GM18505 (cell line): ENCODE results near the gene CCR5AS.
"Not testable (repeated sequence)": the region's sequence is repeated elsewhere in the genome, so short reads cannot be mapped to it uniquely, and the experiment has no call there.

Experiments
- ATAC-seq: cut with Tn5 transposase; IDR thresholded peaks from one replicate; pipeline ENCODE4 v1.9.1; 2021; ENCODE audit not compliant: unreplicated experiment
- POLR2A ChIP-seq: IDR thresholded peaks from 4 replicates; pipeline ENCODE4 v1.6.1; 2011; ENCODE audit warnings: borderline replicate concordance; ENCODE audit not compliant: insufficient read depth, insufficient read length; ENCODE audit errors: extremely low read depth

Gene CCR5AS

DNA sequence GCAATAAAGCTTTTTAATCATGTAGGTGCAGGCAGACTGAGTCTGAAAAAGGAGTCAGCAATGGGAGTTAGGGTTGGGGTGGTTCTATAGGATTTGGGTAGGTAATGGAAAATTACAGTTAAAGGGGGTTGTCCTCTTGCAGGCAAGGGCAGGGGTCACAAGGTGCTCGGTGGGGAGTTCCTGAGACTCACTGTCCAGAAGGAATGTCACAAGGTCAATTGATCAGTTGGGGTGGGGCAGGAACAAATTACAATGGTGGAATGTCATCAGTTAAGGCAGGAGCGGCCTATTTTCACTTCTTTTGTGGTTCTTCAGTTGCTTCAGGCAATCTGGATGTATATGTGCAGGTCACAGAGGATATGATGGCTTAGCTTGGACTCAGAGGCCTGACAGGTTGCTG is 13.9 kb downstream of the CCR5AS start:
- no peak for TF ChIP-seq POLR2A
- no peak for ATAC-seq

DNA sequence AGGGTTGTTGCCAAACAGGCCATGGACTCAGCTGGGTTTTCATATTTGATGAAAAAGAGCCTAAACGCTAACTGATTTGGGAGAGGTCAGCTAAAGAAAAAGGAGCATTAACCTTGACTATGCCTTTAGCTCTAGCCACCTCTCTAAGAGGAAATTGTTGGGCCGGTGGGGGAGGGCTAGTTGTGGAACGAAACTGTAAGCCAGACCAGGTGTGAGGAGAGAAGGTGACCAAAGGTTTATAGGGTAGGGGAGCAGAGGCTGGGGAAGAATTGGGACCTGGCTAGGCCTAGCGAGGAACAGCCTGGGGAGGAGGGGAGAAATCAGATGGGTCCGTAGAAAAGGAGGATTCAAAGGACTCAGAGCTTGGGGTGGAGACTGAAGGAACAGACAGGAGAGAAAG is 15.3 kb downstream of the CCR5AS start:
- not testable (repeated sequence) for ATAC-seq

DNA sequence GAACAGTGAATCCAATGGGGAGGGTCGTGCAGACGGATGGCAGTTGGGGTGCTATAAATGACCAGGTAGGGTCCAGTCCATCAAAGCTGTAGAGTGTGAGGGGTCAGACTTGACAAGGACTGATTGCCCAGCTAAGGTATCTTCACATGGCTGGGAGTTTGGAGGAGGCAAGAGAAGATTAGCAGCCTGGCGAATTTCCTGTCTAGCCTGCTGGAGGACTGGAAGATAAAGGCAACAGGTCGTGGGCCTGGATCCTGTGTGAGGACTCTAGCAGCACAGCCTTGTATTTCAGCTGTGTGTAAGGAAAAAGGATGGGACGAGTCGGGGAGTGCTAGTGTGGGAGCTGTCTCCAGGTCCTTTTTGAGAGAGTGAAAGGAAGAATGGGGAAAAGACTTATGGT is 17.6 kb downstream of the CCR5AS start:
- TF ChIP-seq POLR2A, result no peak
- no peak for ATAC-seq

DNA sequence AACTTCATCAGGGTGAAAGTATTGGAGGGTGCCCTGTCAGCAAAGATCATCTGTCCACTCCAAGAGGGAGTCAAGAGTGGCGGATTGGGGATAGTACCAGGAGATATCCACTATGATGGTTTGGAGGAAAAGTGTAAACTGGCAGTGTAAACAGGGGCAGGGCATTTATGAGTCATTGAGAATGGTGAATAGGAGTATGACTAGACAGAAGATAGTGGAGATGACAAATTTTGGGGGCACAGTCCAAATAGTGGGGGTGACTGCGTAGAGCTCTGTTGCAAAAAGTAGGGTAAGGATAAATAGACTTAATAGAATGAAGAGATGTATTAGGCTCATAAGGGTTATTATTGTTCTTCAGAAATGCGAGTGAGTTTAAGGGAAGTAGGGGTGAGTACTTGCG is 18.0 kb downstream of the CCR5AS start:
- ATAC-seq, result not testable (repeated sequence)

DNA sequence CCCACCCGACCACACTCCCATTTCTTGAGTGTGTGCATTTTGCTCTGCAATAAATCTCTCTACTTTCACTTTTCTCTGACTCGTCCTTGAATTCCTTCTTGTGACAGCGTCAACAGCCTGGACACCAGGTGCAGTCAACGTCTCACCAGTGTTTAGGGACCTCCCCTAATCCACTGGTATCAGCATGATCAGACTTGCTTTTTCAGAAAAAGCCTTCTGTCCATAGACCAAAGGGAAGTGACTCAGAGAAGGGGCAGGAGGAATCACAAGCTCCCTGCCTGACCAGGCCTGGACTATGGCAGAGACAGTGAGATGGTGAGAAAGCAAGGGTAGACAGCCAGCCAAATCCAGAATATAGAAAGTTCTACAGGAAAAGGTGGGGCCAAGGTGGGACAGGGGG is 20.7 kb downstream of the CCR5AS start:
- TF ChIP-seq POLR2A, result no peak
- no peak for ATAC-seq

DNA sequence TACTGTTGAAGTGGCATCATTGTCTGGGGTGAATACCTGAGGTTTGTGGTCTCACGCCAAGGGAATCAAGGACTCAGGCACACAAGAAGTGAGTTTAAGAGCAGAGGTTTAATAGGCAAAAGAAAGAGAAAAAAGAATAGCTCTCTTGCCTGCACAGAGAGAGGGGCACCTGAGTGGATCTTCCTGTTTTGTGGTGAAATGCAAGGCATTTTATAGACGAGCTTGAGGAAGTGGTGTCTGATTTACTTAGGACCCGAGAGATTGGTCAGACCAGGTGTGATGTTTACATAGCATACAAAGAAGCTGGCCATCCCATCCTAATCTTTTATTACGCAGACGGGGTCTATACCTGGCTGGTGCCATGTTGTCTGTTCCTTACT is 22.9 kb downstream of the CCR5AS start:
- ATAC-seq, result no peak
- TF ChIP-seq POLR2A, result no peak

DNA sequence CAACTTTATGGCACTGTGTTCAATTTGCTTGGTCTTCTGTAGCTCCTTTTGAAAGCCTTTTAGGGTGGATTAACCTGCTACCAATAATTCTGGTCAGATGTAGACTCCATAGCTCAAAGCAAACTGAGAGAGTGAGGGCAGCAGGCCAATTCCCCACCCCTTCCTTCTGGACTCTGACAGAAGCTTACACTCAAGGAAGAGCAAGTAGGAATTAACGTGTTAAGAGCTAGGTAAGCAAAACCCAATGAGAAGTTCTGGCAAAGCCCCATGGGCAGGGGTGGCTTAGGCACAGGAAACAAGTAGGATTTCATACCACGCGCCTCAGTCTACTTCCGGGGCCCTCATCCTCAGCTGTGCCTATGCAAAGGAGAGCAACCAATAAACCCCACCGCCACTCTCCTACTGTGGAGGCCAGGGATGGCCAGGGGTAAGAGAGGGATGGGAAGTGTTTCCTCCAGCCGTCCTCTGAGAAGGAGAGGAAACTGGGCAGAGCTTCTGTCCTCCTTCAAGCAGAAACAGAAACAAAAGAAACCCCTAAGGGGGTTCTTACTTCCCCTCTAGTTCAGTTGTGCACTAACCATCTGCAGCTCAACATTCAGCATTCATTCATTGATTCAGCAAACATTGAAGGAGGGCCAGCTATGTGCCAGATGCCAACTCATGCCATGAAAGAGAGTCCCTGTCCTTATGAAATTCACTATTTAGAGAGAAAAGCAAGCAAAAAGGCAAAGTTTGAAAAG is 23.5 kb downstream of the CCR5AS start:
- TF ChIP-seq POLR2A, result no peak
- no peak for ATAC-seq

DNA sequence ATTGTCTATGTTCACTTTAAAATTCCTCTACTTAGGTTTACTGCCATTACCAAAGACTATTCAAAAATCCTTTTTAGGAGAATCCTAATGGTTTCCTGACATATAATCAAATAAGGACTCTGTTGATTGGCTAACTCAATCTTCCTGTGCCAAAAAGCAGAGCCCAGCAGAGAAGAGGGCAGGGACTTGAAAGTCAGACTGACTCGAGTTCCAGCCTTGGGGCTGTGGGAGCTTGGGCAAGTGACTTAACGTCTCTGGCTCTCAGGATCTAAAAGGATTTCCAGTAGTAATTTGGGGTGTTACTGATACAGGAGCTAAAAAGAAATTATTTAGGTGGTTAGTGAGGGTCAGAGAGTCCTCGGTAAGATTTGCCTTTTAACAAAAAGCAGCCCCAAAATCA is 25.2 kb downstream of the CCR5AS start:
- no peak for ATAC-seq
- TF ChIP-seq POLR2A, result no peak

DNA sequence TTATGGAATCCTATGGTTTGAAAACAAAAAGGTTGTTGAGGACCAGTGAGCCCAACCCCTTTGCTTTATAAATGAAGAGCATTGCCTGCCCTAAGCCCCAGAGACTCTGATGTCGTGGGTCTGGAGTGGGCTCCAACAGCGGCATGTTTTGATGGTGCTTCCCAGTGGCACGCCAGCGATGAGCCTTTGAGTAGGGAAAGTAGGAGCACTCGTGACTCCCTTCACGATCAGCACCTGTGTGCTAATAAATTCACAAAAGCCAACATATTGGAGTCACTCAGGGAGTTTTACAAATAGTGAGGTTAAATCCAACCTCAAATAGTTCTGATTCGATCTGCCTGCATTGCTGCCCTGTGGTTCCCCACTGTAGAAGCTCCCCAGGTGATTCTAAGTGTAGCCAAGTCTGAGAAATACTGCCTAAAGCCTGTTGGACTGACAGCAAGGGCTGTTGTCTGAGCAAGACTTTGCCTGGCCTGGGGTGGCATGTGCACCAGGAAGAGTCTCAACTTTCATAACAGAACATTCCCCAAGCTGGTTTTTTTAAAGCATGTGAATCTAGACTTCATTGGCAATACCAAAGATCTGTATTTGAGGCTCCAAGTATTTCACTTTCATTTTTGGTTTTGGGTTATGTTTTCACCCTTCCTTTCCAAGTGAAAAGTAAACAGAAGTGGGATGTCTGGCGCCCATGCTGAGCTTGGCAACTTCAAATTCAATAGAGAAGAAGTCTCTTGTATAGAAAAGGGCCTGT is 26.2 kb downstream of the CCR5AS start:
- no peak for TF ChIP-seq POLR2A
- no peak for ATAC-seq

DNA sequence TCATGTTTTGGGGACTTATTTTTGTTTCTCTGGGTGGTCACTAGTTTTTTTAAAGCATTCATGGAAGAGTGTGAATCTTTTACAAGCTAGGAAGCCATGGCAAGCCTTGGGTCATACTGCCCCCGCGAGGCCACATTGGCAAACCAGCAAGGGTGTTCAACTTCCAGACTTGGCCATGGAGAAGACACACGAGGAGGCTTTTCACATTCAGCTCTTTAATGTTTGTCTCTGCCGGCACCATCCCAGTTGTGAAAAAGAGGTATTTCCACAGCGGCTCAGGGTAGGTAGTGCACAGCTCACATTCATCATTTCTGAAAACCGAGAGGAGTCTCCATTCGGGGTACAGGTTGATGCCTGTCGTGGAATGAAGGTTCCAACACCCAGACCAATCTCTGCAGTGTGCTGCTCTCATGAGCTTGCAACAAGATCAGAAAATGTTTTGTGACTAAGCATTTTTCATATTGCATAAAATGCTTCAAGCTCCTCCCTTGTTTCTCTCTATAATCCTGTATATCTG is 28.4 kb downstream of the CCR5AS start:
- no peak for TF ChIP-seq POLR2A
- ATAC-seq, result no peak

DNA sequence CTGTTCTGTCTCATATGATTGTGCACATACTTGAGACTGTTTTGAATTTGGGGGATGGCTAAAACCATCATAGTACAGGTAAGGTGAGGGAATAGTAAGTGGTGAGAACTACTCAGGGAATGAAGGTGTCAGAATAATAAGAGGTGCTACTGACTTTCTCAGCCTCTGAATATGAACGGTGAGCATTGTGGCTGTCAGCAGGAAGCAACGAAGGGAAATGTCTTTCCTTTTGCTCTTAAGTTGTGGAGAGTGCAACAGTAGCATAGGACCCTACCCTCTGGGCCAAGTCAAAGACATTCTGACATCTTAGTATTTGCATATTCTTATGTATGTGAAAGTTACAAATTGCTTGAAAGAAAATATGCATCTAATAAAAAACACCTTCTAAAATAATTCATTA is 31.1 kb downstream of the CCR5AS start:
- TF ChIP-seq POLR2A, result no peak
- no peak for ATAC-seq

DNA sequence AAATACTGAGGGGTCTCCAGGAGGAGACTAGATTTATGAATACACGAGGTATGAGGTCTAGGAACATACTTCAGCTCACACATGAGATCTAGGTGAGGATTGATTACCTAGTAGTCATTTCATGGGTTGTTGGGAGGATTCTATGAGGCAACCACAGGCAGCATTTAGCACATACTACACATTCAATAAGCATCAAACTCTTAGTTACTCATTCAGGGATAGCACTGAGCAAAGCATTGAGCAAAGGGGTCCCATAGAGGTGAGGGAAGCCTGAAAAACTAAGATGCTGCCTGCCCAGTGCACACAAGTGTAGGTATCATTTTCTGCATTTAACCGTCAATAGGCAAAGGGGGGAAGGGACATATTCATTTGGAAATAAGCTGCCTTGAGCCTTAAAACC is 31.6 kb downstream of the CCR5AS start:
- no peak for TF ChIP-seq POLR2A
- no peak for ATAC-seq

DNA sequence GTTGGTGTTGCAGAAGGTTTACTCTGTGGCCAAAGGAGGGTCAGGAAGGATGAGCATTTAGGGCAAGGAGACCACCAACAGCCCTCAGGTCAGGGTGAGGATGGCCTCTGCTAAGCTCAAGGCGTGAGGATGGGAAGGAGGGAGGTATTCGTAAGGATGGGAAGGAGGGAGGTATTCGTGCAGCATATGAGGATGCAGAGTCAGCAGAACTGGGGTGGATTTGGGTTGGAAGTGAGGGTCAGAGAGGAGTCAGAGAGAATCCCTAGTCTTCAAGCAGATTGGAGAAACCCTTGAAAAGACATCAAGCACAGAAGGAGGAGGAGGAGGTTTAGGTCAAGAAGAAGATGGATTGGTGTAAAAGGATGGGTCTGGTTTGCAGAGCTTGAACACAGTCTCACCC is 32.1 kb downstream of the CCR5AS start:
- no peak for TF ChIP-seq POLR2A
- no peak for ATAC-seq

DNA sequence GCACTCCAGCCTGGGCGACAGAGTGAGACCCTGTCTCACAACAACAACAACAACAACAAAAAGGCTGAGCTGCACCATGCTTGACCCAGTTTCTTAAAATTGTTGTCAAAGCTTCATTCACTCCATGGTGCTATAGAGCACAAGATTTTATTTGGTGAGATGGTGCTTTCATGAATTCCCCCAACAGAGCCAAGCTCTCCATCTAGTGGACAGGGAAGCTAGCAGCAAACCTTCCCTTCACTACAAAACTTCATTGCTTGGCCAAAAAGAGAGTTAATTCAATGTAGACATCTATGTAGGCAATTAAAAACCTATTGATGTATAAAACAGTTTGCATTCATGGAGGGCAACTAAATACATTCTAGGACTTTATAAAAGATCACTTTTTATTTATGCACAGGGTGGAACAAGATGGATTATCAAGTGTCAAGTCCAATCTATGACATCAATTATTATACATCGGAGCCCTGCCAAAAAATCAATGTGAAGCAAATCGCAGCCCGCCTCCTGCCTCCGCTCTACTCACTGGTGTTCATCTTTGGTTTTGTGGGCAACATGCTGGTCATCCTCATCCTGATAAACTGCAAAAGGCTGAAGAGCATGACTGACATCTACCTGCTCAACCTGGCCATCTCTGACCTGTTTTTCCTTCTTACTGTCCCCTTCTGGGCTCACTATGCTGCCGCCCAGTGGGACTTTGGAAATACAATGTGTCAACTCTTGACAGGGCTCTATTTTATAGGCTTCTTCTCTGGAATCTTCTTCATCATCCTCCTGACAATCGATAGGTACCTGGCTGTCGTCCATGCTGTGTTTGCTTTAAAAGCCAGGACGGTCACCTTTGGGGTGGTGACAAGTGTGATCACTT is 34.1 kb downstream of the CCR5AS start:
- no peak for ATAC-seq
- no peak for TF ChIP-seq POLR2A
